MV-4-11 (cell line): ENCODE data around the gene DNER.

Experiments used
- DNase-seq: peaks from one replicate; lab custom pipeline; 2025; lab: John Stamatoyannopoulos, UW

Gene DNER

DNA sequence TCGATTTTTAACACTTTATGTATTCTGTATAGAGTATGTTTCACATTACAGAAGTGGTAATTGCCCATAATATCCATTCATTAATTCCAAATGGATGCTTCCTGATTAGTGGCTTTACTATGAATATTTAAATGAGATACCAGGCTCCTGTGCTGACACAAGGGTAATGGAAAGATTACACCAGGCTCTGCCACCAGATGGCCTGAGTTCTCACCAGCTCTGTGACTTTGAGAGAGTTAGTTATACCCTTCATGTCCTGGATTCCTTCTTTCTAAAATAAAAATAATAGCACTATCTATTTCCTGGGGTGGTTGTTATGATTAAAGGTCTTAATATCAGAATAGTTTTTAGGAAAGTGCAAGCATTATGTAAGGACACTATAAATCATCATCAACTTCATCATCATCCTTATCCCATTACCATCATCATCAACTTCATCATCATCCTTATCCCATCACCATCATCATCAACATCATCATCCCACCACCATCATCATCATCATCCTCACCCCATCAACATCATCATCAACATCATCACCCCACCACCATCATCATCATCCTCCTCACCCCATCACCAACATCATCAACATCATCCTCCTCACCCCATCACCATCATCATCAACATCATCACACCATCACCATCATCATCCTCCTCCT, 151.8 kb downstream of the DNER start:
- DNase-seq = no peak

DNA sequence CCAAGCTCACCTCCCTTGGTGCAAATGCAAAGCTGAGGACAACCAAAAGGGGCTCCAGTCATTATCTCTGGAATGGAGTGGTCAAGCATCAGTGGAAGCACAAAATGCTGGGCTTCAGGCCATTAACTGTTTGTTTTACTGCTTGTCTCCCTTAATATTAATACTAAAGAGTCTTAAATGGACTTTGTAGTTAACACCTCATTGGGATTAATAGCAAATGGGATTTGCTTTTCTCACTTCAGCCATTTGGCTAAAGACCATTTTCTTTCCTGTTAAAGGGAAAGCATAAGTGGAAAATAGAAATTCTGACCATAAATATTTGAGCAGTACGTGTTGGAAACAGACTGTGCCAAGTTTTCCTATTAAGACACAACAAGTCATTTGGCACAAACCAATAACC, 154.4 kb downstream of the DNER start:
- DNase-seq = no peak

DNA sequence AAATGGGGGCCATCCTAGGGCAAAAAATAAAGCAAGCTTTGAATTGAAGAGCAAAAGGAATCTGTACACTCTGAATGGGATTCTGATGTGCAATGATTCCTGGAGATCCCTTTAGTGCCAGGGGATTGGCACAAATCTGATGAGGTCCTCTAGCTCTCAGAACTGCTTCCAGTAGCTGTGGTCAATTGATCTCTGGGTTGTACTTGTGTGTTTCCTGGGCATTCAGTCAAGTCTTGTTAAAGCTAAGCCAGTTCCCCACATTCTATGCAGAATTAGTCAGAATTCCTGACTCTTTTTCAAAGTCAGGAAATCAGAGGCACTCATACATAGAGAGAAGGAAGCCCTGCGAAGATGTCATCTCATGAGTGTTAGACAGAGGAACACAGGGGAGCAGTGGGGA, 161.3 kb downstream of the DNER start:
- DNase-seq = no peak

- DNase-seq = no peak
Measured at GRCh38 chr2:229543176-229543873, 171.0 kb downstream of the DNER start.

- no peak for DNase-seq
Measured at GRCh38 chr2:229539628-229540027, 174.7 kb downstream of the DNER start.

DNA sequence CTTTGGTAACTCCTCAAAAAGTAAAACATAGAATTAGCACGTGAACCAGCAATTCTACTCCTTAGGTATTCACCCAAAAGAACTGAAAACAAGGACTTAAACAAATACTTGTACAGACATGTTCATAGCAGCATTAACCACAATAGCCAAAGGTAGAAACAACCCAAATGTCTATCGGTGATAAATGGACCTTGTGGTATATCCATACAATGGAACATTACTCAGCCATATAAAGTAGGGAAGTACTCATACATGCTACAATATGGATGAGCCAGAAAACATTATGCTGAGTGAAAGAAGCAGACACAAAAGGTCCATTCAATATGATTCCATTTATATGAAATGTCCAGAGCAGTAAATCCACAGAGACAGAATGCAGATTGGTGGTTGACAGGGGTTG, 182.8 kb downstream of the DNER start:
- no peak for DNase-seq

DNA sequence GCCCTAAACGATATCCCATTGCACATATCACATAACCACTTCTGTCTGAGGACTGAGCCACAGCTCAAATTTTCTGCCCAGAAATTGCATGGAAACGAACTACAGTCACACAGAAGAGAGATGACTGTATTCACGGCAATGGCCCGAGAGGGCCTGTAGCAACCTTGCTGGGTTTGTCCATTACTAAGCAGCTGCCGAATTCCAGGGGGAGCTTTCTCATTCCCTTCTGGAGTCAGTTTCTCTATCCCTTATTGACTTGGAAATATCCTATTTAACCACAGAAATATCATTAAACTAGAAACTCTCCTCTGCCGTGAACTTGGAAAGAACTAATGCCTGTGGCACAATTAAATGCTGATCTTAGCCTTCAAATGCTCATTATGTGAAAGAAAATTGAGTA, 183.9 kb downstream of the DNER start:
- DNase-seq = no peak

- DNase-seq = no peak
Measured at GRCh38 chr2:229528846-229529245, 185.5 kb downstream of the DNER start.

GRCh38 chr2:229526951-229527350, 187.4 kb downstream of the DNER start:
- no peak for DNase-seq

DNA sequence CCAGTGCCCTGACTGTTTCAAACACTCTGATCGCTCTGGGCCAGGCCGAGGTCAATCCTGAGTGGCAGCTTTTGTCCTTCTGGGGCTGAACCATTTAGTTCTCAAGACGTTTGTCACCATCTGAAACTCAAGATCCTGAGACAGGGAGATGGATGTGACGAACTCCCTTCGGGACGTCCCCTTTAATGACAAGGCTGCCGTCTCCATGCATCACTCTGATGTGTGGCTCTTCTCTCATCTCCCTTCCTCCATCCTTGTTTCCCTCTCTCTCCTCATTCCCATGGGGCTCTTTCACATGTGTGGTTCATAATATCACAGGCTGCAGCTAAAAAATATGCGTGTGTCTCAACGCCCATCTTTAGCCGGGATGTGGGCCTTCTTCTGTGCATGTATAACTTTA, 189.6 kb downstream of the DNER start:
- no peak for DNase-seq

- DNase-seq = no peak
Measured at GRCh38 chr2:229523663-229524062, 190.7 kb downstream of the DNER start.

DNA sequence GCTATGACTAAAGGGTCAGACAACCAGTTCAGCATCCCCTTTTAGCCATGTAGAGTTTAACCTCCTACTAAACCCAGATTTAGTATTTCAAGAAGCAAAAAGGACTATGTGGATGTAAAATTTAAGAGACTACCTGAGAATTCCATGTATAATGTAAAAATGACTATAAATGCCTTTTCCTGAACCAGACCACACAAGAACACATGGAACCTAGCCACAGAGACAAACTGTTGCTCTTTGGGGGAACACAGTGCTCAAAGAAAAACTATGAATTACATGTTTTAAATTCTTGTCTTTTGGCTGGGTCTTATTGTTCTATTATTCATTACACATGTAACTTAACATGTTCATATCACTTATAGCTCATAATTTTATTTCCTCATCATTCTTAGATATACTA, 192.8 kb downstream of the DNER start:
- no peak for DNase-seq

- DNase-seq = no peak
Measured at GRCh38 chr2:229520691-229521096, 193.7 kb downstream of the DNER start.

DNA sequence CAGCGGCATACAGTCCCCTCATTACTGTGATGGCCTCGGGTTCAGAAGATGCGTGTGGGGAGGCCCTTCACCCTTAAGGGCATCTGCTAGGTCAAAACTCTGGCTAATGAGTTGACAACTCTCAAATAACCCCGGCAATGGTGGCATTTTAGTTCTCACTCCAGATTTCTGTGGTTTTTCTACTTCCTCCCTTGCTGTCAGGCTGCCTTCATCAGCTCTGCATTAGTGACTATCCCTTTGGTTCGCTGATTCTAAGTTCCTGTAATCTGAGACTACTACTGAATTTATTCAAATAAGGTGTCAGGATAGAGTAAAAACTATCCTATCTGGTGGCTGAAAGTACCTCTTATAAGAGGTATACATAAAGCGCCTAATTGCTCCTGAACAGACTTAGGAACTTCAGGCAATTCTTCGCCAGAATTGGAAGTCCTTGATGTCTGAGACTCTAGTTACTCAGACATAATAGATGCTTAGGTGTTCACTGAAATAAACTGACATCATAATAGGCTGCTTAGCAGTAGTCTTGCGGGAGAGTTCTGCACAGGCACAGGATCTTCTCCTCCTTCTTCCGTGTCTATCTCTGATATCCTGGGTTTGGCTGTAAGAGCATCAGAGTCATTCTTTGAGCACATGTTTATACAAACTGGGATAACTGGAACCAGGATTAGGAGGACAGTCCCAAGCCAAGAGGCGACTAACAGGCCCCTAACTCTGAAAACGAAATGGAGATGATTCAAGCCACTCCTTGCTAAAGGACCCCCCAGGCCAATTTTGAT, 194.5 kb downstream of the DNER start:
- peak; percentile 78 for DNase-seq

GRCh38 chr2:229514273-229514895, 200.0 kb downstream of the DNER start:
- DNase-seq = no peak

GRCh38 chr2:229511524-229511923, 202.8 kb downstream of the DNER start:
- DNase-seq = no peak

- DNase-seq = peak; percentile 5
Measured at GRCh38 chr2:229506699-229507098, 207.7 kb downstream of the DNER start.

DNA sequence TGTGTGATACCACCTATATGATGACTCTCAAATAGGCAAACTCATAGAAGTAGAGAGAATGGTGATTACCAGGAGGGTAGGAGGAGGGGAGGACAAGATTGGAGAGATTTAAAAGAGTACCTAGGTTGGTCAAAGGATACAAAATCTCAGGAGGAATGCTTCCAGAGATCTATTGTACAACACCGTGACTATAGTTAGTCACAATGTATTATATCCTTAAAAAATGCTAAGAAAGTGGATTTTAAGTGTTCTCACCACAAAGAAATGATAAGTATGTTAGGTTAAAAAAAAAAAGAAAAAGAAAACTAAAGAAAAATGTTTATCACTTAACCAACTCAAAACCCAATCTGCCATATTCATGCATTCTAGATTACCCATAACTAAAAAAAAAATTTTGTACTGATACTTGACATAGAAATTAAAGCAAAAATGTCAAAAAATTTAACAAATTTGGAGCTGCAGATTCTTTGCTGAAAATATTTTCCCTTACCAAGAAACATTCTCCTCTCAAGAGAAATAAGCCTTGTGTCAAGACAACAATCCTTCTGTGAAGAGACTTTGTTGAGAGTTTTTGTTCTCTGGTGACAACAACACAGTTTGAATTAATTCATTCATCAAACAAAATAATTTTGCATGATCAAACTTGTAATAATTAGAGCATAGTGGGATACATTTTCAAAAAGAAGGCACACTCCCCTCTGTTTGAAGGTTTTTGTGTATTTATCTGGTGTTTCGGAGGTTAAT, 213.1 kb downstream of the DNER start:
- DNase-seq = no peak

DNA sequence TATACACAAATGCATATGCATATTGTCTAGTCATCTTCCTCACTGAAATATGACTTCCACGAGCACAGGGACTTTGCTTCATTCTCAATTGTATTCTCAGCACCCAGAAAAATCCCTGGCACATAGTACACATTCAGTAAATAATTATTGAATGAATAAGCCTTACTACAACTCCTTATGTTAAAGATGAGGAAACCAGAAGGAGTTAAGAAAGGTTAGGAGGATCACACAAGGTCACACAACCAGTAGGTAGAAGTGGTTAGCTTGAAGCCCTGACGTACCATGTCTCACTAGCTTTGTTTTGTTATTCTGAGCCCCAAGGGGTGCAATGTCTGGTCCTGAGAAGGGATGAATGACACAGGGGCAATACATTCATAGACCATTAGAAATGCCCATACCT, 222.3 kb downstream of the DNER start:
- no peak for DNase-seq

DNA sequence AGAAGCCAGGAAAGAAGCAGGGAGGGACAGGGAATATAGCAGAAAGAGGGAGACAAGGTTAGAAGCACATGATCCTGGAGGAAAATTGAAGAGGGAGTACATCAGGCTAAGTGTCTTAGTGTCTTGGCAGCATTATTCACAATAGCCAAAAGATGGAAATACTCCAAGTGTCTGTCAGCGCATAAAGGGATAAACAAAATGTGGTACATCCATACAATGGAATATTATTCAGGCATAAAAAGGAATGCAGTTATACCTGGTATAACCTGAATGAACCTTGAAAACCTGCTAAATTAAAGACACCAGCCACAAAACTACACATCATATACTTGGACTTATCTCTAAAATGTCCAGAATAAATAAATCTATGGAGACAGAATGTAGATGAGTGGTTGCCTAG, 224.2 kb downstream of the DNER start:
- no peak for DNase-seq

DNA sequence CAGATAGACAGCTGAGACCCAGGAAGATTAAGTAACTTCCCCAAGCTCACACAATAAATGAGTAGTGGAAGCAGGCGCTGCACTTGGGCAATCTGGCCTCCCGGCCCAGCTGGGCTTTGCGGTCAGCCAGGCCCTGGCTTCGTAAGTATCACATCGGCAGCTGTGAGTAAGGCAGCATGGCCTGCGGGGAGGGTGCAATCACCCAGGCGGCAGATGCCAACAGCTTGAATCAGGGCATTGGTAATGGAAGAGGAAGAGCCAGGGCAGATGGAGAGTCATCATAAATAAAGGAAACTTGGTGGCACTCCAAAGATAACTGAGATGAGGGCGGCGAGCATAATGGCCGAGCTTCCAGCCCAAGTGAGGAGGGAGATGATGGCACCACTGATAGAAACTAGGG, 225.3 kb downstream of the DNER start:
- DNase-seq = peak; percentile 99

GRCh38 chr2:229488232-229488631, 226.1 kb downstream of the DNER start:
- DNase-seq = no peak
